ENCODE data around the gene SH3PXD2A.
A peak's percentile ranks its signal among the peaks of the same experiment; 100 is the strongest.

The SH3PXD2A gene

GRCh38 chr10:103692436-103692951, 162.9 kb downstream of the SH3PXD2A start:
- H3K4me3 Mint-ChIP-seq: peak overlapping the region; percentile 37
- no peaks in the 10 kb centered on the region for H3K36me3 Mint-ChIP-seq
- no peaks in the 10 kb centered on the region for H3K9me3 Mint-ChIP-seq
- no peak overlapping the region for H3K27ac Mint-ChIP-seq
- H3K27me3 Mint-ChIP-seq: no peaks in the 10 kb centered on the region
- peaks cover 37% of the 10 kb centered on the region for H3K4me1 Mint-ChIP-seq

- H3K9me3 Mint-ChIP-seq: no peaks in the 10 kb centered on the region
- no peaks in the 10 kb centered on the region for H3K27me3 Mint-ChIP-seq
- H3K36me3 Mint-ChIP-seq: no peaks in the 10 kb centered on the region
- peak overlapping the region; percentile 9 for H3K4me3 Mint-ChIP-seq
- H3K27ac Mint-ChIP-seq: no peak overlapping the region
- peaks cover 34% of the 10 kb centered on the region for H3K4me1 Mint-ChIP-seq
Measured at GRCh38 chr10:103691723-103692435, 163.5 kb downstream of the SH3PXD2A start.

- no peak overlapping the region for H3K27ac Mint-ChIP-seq
Measured at GRCh38 chr10:103691267-103691666, 164.1 kb downstream of the SH3PXD2A start.

GRCh38 chr10:103690281-103690680, 165.1 kb downstream of the SH3PXD2A start:
- no peaks in the 10 kb centered on the region for H3K27me3 Mint-ChIP-seq
- no peaks in the 10 kb centered on the region for H3K36me3 Mint-ChIP-seq
- peaks cover 21% of the 10 kb centered on the region for H3K4me1 Mint-ChIP-seq
- H3K27ac Mint-ChIP-seq: no peak overlapping the region
- no peaks in the 10 kb centered on the region for H3K9me3 Mint-ChIP-seq
- no peak overlapping the region for H3K4me3 Mint-ChIP-seq

More at GRCh38 chr10:103691267-103691666, 164.1 kb downstream of the SH3PXD2A start:
- Mint-ChIP-seq H3K4me1 (peaks cover 28% of the 10 kb centered on the region), H3K36me3 (no peaks in the 10 kb centered on the region), H3K9me3 (no peaks in the 10 kb centered on the region), H3K27me3 (no peaks in the 10 kb centered on the region), H3K4me3 (peak overlapping the region; percentile 9)

- H3K4me1 Mint-ChIP-seq: peaks cover 13% of the 10 kb centered on the region
- no peaks in the 10 kb centered on the region for H3K9me3 Mint-ChIP-seq
- H3K4me3 Mint-ChIP-seq: no peak overlapping the region
- no peak overlapping the region for H3K27ac Mint-ChIP-seq
- no peaks in the 10 kb centered on the region for H3K36me3 Mint-ChIP-seq
- no peaks in the 10 kb centered on the region for H3K27me3 Mint-ChIP-seq
Measured at GRCh38 chr10:103688491-103688890, 166.9 kb downstream of the SH3PXD2A start.

GRCh38 chr10:103687718-103688117, 167.7 kb downstream of the SH3PXD2A start:
- no peak overlapping the region for H3K4me3 Mint-ChIP-seq

GRCh38 chr10:103687172-103687571, 168.2 kb downstream of the SH3PXD2A start:
- H3K9me3 Mint-ChIP-seq: no peaks in the 10 kb centered on the region
- no peaks in the 10 kb centered on the region for H3K36me3 Mint-ChIP-seq

More at GRCh38 chr10:103687718-103688117, 167.7 kb downstream of the SH3PXD2A start:
- Mint-ChIP-seq H3K27ac (no peak overlapping the region), H3K4me1 (peaks cover 11% of the 10 kb centered on the region), H3K27me3 (no peaks in the 10 kb centered on the region), H3K36me3 (no peaks in the 10 kb centered on the region), H3K9me3 (no peaks in the 10 kb centered on the region)

GRCh38 chr10:103685880-103686669, 169.3 kb downstream of the SH3PXD2A start:
- H3K36me3 Mint-ChIP-seq: no peaks in the 10 kb centered on the region
- peaks cover 3% of the 10 kb centered on the region for H3K4me1 Mint-ChIP-seq
- no peak overlapping the region for H3K27ac Mint-ChIP-seq
- no peaks in the 10 kb centered on the region for H3K27me3 Mint-ChIP-seq
- no peaks in the 10 kb centered on the region for H3K9me3 Mint-ChIP-seq
- H3K4me3 Mint-ChIP-seq: no peak overlapping the region

More at GRCh38 chr10:103687172-103687571, 168.2 kb downstream of the SH3PXD2A start:
- Mint-ChIP-seq H3K4me1 (peaks cover 11% of the 10 kb centered on the region), H3K4me3 (no peak overlapping the region), H3K27me3 (no peaks in the 10 kb centered on the region), H3K27ac (no peak overlapping the region)

GRCh38 chr10:103683851-103684250, 171.5 kb downstream of the SH3PXD2A start:
- H3K9me3 Mint-ChIP-seq: no peaks in the 10 kb centered on the region
- no peaks in the 10 kb centered on the region for H3K4me1 Mint-ChIP-seq
- H3K36me3 Mint-ChIP-seq: no peaks in the 10 kb centered on the region
- no peak overlapping the region for H3K27ac Mint-ChIP-seq
- no peak overlapping the region for H3K4me3 Mint-ChIP-seq
- no peaks in the 10 kb centered on the region for H3K27me3 Mint-ChIP-seq

GRCh38 chr10:103682631-103683030, 172.7 kb downstream of the SH3PXD2A start:
- Mint-ChIP-seq H3K36me3 (no peaks in the 10 kb centered on the region), H3K27me3 (no peaks in the 10 kb centered on the region), H3K4me3 (no peak overlapping the region), H3K27ac (no peak overlapping the region), H3K4me1 (peaks cover 11% of the 10 kb centered on the region), H3K9me3 (no peaks in the 10 kb centered on the region)

- H3K9me3 Mint-ChIP-seq: no peaks in the 10 kb centered on the region
- H3K27me3 Mint-ChIP-seq: no peaks in the 10 kb centered on the region
- no peak overlapping the region for H3K4me3 Mint-ChIP-seq
- no peaks in the 10 kb centered on the region for H3K36me3 Mint-ChIP-seq
- H3K27ac Mint-ChIP-seq: no peak overlapping the region
- peaks cover 13% of the 10 kb centered on the region for H3K4me1 Mint-ChIP-seq
Measured at GRCh38 chr10:103681617-103682399, 173.6 kb downstream of the SH3PXD2A start.

GRCh38 chr10:103680869-103681236, 174.5 kb downstream of the SH3PXD2A start:
- no peak overlapping the region for H3K4me3 Mint-ChIP-seq
- peaks cover 13% of the 10 kb centered on the region for H3K4me1 Mint-ChIP-seq
- no peaks in the 10 kb centered on the region for H3K9me3 Mint-ChIP-seq
- H3K27ac Mint-ChIP-seq: no peak overlapping the region
- no peaks in the 10 kb centered on the region for H3K27me3 Mint-ChIP-seq
- H3K36me3 Mint-ChIP-seq: no peaks in the 10 kb centered on the region

- Mint-ChIP-seq H3K9me3 (no peaks in the 10 kb centered on the region), H3K4me1 (peaks cover 13% of the 10 kb centered on the region), H3K36me3 (no peaks in the 10 kb centered on the region), H3K27me3 (no peaks in the 10 kb centered on the region), H3K4me3 (no peak overlapping the region), H3K27ac (no peak overlapping the region)
Measured at GRCh38 chr10:103679096-103679790, 176.1 kb downstream of the SH3PXD2A start.

- Mint-ChIP-seq H3K9me3 (no peaks in the 10 kb centered on the region), H3K27me3 (no peaks in the 10 kb centered on the region), H3K4me1 (peaks cover 13% of the 10 kb centered on the region), H3K27ac (peak overlapping the region; percentile 94), H3K4me3 (peak overlapping the region; percentile 73), H3K36me3 (no peaks in the 10 kb centered on the region)
Measured at GRCh38 chr10:103678178-103678526, 177.2 kb downstream of the SH3PXD2A start.

All from activated naive CD4-positive, alpha-beta T cell treated with anti-CD3 and anti-CD28 coated beads, Interleukin-2, amount 50 U/mL, for 24 hours (primary cell).